Retinal pigment epithelial cell (primary cell): Measurements from ENCODE around the gene MAML1.

Source experiments
- DNase-seq: peaks from one replicate; pipeline ENCODE4 v3.0.0-alpha.2; 2010; ENCODE audit warnings: low read depth
- H3K4me3 ChIP-seq: 2 replicates; pipeline ENCODE4 v1.5.1; 2011; ENCODE audit warnings: mild to moderate bottlenecking, low read length, control low read depth, moderate library complexity
- TF ChIP-seq, protein P1 (sequence below): conservative IDR thresholded peaks from 2 replicates; pipeline ENCODE4 v1.5.1; 2011; ENCODE audit warnings: low read depth, low read length, control low read depth, inconsistent platforms

MAML1 gene

DNA sequence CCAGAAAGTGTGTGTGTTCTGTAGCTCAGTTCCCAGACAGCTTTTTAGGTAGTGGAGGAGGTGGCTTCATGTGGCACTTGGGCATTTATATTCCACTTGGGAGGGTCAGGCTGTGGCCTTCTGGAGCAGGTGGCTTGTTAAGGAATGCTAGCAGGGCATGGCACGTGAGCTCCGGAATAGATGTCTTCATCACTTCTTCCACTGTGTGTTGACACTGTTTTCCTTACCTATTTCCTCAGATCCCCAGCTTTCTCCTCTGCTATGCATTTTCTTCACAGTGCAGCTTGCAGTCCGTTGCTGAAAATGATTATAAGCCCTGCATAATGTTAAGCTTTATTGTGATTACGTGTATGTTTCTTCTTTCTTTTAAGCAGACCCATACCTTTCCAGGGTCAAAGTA lies 3.3 kb upstream of the MAML1 start:
- H3K4me3 ChIP-seq = no peak overlapping the region
- TF ChIP-seq, protein P1, sequence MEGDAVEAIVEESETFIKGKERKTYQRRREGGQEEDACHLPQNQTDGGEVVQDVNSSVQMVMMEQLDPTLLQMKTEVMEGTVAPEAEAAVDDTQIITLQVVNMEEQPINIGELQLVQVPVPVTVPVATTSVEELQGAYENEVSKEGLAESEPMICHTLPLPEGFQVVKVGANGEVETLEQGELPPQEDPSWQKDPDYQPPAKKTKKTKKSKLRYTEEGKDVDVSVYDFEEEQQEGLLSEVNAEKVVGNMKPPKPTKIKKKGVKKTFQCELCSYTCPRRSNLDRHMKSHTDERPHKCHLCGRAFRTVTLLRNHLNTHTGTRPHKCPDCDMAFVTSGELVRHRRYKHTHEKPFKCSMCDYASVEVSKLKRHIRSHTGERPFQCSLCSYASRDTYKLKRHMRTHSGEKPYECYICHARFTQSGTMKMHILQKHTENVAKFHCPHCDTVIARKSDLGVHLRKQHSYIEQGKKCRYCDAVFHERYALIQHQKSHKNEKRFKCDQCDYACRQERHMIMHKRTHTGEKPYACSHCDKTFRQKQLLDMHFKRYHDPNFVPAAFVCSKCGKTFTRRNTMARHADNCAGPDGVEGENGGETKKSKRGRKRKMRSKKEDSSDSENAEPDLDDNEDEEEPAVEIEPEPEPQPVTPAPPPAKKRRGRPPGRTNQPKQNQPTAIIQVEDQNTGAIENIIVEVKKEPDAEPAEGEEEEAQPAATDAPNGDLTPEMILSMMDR = no peak
- no peak for DNase-seq

DNA sequence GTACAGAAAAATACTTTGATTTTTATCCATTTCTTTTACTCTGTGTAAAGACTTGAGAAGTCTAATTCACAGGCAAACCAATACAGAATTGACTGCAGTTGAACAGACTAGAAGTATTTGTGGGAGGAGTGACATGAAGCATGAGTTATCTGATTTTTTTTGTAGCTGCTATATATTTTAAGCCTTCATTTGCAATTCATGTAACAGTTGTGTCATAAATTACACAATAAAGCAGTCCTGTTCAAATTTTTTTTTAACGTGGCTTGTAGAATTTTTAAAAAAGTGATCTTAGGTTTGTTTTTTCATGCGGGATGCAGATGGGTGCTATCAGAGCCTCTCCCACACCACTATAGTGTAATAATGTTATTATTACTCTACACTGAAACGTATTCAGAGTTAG lies 2.9 kb upstream of the MAML1 start:
- H3K4me3 ChIP-seq = no peak overlapping the region
- DNase-seq = no peak
- TF ChIP-seq, protein P1 = no peak

DNA sequence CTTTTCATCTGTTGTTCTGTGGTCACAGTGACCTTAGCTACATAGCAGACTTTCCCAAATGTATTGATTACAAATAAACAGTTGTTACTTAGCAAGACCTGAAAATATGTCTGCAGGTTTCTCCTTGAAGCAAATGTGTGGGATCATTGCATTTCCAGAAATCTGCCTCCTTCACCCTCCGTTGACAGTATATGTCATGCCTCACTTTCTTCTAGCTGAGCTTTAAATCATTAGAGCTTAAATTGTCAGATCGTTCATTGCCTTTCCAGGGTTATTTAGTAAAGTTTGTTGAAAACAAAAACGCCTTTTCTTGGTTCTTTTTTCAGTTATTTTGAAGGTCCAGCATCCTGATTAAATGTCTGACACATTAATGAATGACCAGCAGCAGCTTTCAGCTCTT lies 2.3 kb upstream of the MAML1 start:
- DNase-seq = no peak
- TF ChIP-seq, protein P1 = no peak

DNA sequence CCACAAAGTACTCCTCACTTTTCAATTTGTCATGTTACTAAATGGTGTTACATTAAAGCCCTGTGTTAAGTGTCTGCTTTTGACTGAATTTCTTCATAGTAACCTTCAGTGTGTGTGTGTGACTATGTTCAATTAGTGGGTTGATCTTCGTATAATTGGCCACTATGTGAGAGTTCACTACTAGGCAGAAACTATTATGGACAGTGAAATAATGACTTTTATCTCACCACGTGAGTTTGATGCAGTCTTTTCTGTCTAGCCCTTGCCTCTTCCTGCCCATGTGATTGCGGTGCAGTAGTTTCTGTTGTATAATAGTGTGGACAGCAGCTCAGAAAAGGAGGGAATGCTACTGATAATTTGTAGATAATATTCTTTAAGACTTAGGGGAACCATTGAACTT lies 1.8 kb upstream of the MAML1 start:
- DNase-seq = no peak
- no peak overlapping the region for H3K4me3 ChIP-seq
- TF ChIP-seq, protein P1 = no peak

More for the DNA sequence above, 2.3 kb upstream of the MAML1 start:
- no peak overlapping the region for H3K4me3 ChIP-seq

DNA sequence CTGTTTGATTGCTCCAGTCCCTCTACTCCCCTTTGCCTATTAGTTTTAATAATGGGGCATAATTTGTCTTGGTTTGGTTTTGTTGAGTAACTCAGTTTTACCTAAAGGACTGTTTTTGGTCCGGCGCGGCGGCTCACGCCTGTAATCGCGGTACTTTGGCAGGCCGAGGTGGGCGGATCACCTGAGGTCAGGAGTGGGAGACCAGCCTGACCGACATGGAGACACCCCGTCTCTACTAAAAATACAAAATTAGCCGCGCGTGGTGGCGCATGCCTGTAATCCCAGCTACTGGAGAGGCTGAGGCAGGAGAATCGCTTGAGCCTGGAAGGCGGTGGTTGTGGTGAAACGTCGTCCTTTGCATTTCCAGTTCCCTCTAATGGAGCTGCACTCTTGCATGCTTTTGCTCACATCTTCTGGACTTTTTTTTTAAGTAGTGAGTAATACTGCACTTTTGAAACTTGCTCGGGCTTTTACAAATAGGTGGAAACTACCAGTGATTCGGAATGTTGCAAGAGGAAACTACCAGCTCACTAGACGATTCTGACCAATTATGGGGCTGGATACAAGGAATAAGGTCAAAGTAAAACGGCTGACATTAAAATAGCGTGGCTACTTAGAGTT lies 721 bp upstream of the MAML1 start:
- H3K4me3 ChIP-seq = peak overlapping the region; percentile 33
- no peak for DNase-seq

DNA sequence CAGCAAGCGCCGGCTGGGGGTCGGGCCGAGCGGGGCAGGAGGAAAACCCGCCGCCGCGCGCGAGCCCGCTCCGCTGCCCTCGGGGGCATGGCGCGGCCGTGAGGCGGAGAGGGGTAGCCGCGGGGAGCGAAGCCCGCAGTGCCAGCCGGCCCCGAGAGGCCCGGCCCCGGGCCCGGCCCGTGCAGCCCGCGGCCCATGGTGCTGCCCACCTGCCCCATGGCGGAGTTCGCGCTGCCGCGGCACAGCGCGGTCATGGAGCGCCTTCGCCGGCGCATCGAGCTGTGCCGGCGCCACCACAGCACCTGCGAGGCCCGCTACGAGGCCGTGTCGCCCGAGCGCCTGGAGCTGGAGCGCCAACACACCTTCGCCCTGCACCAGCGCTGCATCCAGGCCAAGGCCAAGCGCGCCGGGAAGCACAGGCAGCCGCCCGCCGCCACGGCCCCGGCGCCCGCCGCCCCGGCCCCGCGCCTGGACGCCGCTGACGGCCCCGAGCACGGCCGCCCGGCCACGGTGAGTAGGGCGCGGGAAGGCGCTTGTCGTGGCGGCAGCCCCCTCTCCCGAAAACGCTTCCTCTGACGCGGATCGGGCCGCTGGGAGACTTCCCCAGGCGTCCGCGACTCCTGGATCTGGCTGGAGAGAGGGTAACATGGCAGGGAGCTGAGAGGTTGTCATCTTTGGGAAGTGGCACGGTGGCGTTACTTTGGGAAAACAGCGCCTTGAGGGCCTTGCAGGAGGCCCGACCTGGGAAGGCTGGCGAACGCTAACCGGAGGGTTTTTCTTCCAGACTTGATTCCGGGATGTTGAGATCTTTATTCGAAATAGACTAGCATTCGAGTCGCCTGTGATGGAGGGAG lies 523 bp downstream of the MAML1 start:
- TF ChIP-seq, protein P1 = no peak
- H3K4me3 ChIP-seq = peak overlapping the region; percentile 64
- DNase-seq = peak; percentile 1

More for the DNA sequence above, 721 bp upstream of the MAML1 start:
- TF ChIP-seq, protein P1 = no peak

DNA sequence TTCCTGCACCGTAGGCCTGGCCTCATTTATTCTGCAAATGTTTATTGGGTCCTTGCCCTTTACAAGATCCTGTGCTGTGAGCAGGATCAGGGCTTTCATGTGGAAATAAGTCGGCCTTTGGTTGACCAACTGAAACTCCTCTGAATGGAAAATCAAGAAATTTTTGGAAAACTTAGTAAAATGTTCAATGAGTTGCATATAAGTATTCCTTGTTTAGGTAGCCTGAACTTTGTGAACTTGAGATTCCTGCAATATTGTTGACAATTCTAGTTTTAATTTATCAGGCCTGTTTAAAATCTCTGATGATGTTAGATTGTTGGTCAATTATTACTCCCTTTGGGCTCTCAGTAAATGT lies 1.1 kb downstream of the MAML1 start:
- TF ChIP-seq, protein P1 = no peak
- peak; percentile 12 for DNase-seq
- peak overlapping the region; percentile 64 for H3K4me3 ChIP-seq
